ENCODE measurements around the gene FABP7.

Gene FABP7

GRCh38 chr6:122779667-122780066, at the start of gene FABP7:
Gene FABP7, plus strand, starts transcription at chr6:122779716. Its CDS starts 79 bp downstream, at chr6:122779795.
- TF ChIP-seq, protein P1, sequence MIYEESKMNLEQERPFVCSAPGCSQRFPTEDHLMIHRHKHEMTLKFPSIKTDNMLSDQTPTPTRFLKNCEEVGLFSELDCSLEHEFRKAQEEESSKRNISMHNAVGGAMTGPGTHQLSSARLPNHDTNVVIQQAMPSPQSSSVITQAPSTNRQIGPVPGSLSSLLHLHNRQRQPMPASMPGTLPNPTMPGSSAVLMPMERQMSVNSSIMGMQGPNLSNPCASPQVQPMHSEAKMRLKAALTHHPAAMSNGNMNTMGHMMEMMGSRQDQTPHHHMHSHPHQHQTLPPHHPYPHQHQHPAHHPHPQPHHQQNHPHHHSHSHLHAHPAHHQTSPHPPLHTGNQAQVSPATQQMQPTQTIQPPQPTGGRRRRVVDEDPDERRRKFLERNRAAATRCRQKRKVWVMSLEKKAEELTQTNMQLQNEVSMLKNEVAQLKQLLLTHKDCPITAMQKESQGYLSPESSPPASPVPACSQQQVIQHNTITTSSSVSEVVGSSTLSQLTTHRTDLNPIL (CRISPR knock-in tag; IDR thresholded peaks at IDR 0.05; ENCODE audit: low read depth): no peak
- TF ChIP-seq BACH2 (CRISPR knock-in tag; IDR thresholded peaks at IDR 0.05; ENCODE audit: borderline replicate concordance): no peak
- TF ChIP-seq TCF4 (CRISPR knock-in tag; IDR thresholded peaks at IDR 0.05; ENCODE audit: borderline replicate concordance): no peak
- TF ChIP-seq ZNF8 (CRISPR knock-in tag; IDR thresholded peaks at IDR 0.05): no peak
- no peak for TF ChIP-seq ESRRG (CRISPR knock-in tag; IDR thresholded peaks at IDR 0.05)
- TF ChIP-seq ARNTL (CRISPR knock-in tag; IDR thresholded peaks at IDR 0.05; ENCODE audit: borderline replicate concordance, low read depth): no peak
- TF ChIP-seq ZNF70 (CRISPR knock-in tag; IDR thresholded peaks at IDR 0.05): no peak
- TF ChIP-seq, protein P2, sequence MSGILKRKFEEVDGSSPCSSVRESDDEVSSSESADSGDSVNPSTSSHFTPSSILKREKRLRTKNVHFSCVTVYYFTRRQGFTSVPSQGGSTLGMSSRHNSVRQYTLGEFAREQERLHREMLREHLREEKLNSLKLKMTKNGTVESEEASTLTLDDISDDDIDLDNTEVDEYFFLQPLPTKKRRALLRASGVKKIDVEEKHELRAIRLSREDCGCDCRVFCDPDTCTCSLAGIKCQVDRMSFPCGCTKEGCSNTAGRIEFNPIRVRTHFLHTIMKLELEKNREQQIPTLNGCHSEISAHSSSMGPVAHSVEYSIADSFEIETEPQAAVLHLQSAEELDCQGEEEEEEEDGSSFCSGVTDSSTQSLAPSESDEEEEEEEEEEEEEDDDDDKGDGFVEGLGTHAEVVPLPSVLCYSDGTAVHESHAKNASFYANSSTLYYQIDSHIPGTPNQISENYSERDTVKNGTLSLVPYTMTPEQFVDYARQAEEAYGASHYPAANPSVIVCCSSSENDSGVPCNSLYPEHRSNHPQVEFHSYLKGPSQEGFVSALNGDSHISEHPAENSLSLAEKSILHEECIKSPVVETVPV (CRISPR knock-in tag; IDR thresholded peaks at IDR 0.05): no peak
- TF ChIP-seq PATZ1 (CRISPR knock-in tag; IDR thresholded peaks at IDR 0.05; ENCODE audit: borderline replicate concordance): no peak
- TF ChIP-seq ZNF565 (CRISPR knock-in tag; conservative IDR thresholded peaks at IDR 0.05; ENCODE audit: low read depth): no peak
- TF ChIP-seq CSDC2 (CRISPR knock-in tag; IDR thresholded peaks at IDR 0.05): no peak
- TF ChIP-seq SNAI2 (CRISPR knock-in tag; IDR thresholded peaks at IDR 0.05): no peak
- no peak for TF ChIP-seq GLIS3 (CRISPR knock-in tag; IDR thresholded peaks at IDR 0.05)
- TF ChIP-seq ZFP30 (CRISPR knock-in tag; IDR thresholded peaks at IDR 0.05): no peak
- TF ChIP-seq RARB (CRISPR knock-in tag; IDR thresholded peaks at IDR 0.05): no peak
- TF ChIP-seq TSHZ2 (CRISPR knock-in tag; IDR thresholded peaks at IDR 0.05): no peak
- no peak for TF ChIP-seq OSR1 (CRISPR knock-in tag; IDR thresholded peaks at IDR 0.05)
- no peak for TF ChIP-seq TOX (CRISPR knock-in tag; IDR thresholded peaks at IDR 0.05; ENCODE audit: borderline replicate concordance)

GRCh38 chr6:122730334-122730733, 49.2 kb upstream of the FABP7 start:
- ATAC-seq: no peak
- TF ChIP-seq, protein P1 (CRISPR knock-in tag; IDR thresholded peaks at IDR 0.05; ENCODE audit: low read depth): no peak
- TF ChIP-seq TCF4 (CRISPR knock-in tag; IDR thresholded peaks at IDR 0.05; ENCODE audit: borderline replicate concordance) (no peak), OSR1 (CRISPR knock-in tag; IDR thresholded peaks at IDR 0.05) (no peak), GLIS3 (CRISPR knock-in tag; IDR thresholded peaks at IDR 0.05) (no peak), PATZ1 (CRISPR knock-in tag; IDR thresholded peaks at IDR 0.05; ENCODE audit: borderline replicate concordance) (no peak), POU6F1 (CRISPR knock-in tag; IDR thresholded peaks at IDR 0.05; ENCODE audit: borderline replicate concordance, low read depth) (no peak), TSHZ2 (CRISPR knock-in tag; IDR thresholded peaks at IDR 0.05) (no peak), ISL1 (CRISPR knock-in tag; IDR thresholded peaks at IDR 0.05) (no peak), ZNF565 (CRISPR knock-in tag; conservative IDR thresholded peaks at IDR 0.05; ENCODE audit: low read depth) (no peak), TOX (CRISPR knock-in tag; IDR thresholded peaks at IDR 0.05; ENCODE audit: borderline replicate concordance) (no peak), ZNF8 (CRISPR knock-in tag; IDR thresholded peaks at IDR 0.05) (no peak), PPARA (CRISPR knock-in tag; IDR thresholded peaks at IDR 0.05; ENCODE audit: borderline replicate concordance) (no peak), ZFP30 (CRISPR knock-in tag; IDR thresholded peaks at IDR 0.05) (no peak)
- TF ChIP-seq, protein P2 (CRISPR knock-in tag; IDR thresholded peaks at IDR 0.05): no peak

More at GRCh38 chr6:122779667-122780066, at the start of gene FABP7:
- ATAC-seq: no peak
